NT2/D1 (cell line): ENCODE data around the gene ARHGAP24.

Experiments used
- DNase-seq: peaks from one replicate; pipeline ENCODE4 v3.0.0-alpha.2; 2011; ENCODE audit warnings: low read depth, low spot score
- H3K27me3 ChIP-seq: 2 replicates; pipeline ENCODE4 v1.6.0; 2011; ENCODE audit warnings: mild to moderate bottlenecking; ENCODE audit not compliant: insufficient read length, insufficient read depth
- H3K36me3 ChIP-seq: 2 replicates; pipeline ENCODE4 v1.6.1; 2011; ENCODE audit warnings: mild to moderate bottlenecking, low read length, mixed read lengths; ENCODE audit not compliant: insufficient read depth, insufficient read length
- H3K4me1 ChIP-seq: 2 replicates; pipeline ENCODE4 v1.5.1; 2011; ENCODE audit not compliant: insufficient read depth, insufficient read length
- H3K4me3 ChIP-seq: 2 replicates; pipeline ENCODE4 v1.5.1; 2011; ENCODE audit warnings: low read depth; ENCODE audit not compliant: insufficient read length
- H3K9ac ChIP-seq: 2 replicates; pipeline ENCODE4 v1.6.0; 2011; ENCODE audit warnings: low read depth; ENCODE audit not compliant: insufficient read length
- H3K9me3 ChIP-seq: 2 replicates; pipeline ENCODE4 v1.5.1; 2011; ENCODE audit warnings: mild to moderate bottlenecking, low read length; ENCODE audit not compliant: insufficient read depth
- SUZ12 ChIP-seq: IDR thresholded peaks from 2 replicates; pipeline ENCODE4 v1.6.1; 2011; ENCODE audit not compliant: insufficient read length, insufficient read depth; ENCODE audit errors: extremely low read depth
- YY1 ChIP-seq: IDR thresholded peaks from 2 replicates; pipeline ENCODE4 v1.6.1; 2011; ENCODE audit not compliant: insufficient read length, insufficient read depth
- ZNF274 ChIP-seq: IDR thresholded peaks from 2 replicates; pipeline ENCODE4 v1.6.1; 2011; ENCODE audit warnings: mild to moderate bottlenecking, low read depth, low read length

ARHGAP24 gene

DNA sequence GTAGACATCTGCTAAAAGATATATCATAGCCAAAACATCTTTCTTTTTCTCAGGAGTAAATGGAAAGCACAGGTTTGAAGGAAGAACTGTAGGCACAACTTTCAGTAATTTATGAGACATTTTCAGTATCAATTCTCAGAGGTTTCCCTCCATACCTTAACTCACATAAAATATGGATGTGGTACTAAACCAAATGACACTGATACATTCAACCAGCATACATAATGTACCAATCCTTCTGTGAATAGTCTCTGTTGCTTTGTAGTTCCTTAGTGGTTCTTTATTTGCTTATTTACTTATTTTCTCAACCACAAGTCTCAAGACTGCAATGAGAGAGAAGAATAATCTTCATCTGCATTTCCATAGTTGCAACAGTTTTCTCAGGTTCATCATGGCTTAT lies 96.1 kb downstream of the ARHGAP24 start:
- H3K36me3 ChIP-seq: no peaks in the 10 kb centered on the region
- no peaks in the 10 kb centered on the region for H3K27me3 ChIP-seq
- no peak for TF ChIP-seq YY1
- no peak for TF ChIP-seq SUZ12
- no peak for TF ChIP-seq ZNF274
- no peaks in the 10 kb centered on the region for H3K9me3 ChIP-seq
- no peaks in the 10 kb centered on the region for H3K4me1 ChIP-seq
- H3K9ac ChIP-seq: no peak overlapping the region
- no peak overlapping the region for H3K4me3 ChIP-seq
- DNase-seq: no peak

DNA sequence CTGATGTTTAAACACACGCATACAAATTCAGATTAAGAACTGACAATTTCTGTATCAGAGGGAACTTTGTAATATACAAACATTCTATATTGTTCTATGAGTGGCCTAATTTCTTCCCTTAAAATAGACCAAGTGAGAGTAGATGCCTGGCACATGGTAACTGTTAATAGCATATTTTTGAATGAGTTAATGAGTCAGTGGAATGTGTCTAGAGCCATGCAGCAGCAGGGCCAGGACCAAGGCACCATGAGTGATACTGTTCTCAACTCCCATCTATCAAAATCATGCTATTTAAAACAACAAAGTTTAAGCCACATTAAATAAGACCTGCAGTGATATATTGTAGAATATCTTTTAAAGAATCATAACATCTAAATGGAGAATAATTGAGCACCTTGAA lies 98.3 kb downstream of the ARHGAP24 start:
- no peak for DNase-seq
- no peaks in the 10 kb centered on the region for H3K36me3 ChIP-seq
- H3K9me3 ChIP-seq: no peaks in the 10 kb centered on the region
- no peak overlapping the region for H3K4me3 ChIP-seq
- no peaks in the 10 kb centered on the region for H3K4me1 ChIP-seq
- H3K27me3 ChIP-seq: no peaks in the 10 kb centered on the region
- no peak for TF ChIP-seq ZNF274
- no peak for TF ChIP-seq SUZ12
- no peak for TF ChIP-seq YY1
- H3K9ac ChIP-seq: no peak overlapping the region

DNA sequence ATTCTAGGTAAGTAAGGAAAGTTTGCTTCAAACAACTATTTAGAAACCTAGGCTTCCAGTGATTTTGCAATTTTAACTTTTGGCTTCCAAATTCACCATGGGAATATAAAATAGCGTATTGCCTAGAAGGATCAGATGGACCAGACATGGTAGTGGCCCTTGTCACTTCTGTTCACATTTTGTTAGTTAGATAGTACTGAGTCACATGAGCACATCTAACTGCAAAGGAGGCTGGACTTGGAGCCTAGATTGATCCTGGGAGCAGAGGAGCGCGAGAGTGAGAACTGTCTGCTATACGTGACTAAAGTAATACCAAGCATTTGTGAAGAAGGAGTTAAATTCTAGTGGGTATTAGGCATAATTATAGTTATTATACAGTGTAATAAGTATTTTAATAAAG lies 102.4 kb downstream of the ARHGAP24 start:
- Histone ChIP-seq H3K4me3 (no peak overlapping the region), H3K4me1 (no peaks in the 10 kb centered on the region), H3K9me3 (no peaks in the 10 kb centered on the region), H3K36me3 (no peaks in the 10 kb centered on the region), H3K9ac (no peak overlapping the region), H3K27me3 (no peaks in the 10 kb centered on the region)
- no peak for DNase-seq
- no peak for TF ChIP-seq ZNF274
- no peak for TF ChIP-seq SUZ12
- TF ChIP-seq YY1: no peak

DNA sequence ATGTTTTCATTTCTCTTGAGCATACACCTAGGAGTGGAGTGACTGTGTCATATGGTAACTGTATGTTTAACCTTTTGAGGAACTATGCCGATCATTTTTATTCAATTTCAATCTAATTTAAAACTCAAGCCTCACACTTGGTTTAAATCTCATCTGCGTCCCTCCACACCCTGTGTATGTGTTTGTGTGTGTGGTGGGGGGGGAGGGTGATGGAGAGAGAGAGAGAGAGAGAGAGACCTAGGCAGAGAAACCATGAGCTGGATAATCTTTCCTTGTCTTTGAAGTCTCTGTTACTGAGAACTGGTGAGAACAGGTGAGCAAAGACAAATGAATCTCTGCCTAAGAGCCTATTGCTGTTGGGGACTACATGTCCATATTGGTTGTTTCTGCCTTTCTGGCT lies 105.0 kb downstream of the ARHGAP24 start:
- TF ChIP-seq SUZ12 (no peak), ZNF274 (no peak), YY1 (no peak)
- H3K36me3 ChIP-seq: no peaks in the 10 kb centered on the region
- no peak for DNase-seq
- H3K4me3 ChIP-seq: no peak overlapping the region
- no peaks in the 10 kb centered on the region for H3K27me3 ChIP-seq
- no peaks in the 10 kb centered on the region for H3K9me3 ChIP-seq
- H3K9ac ChIP-seq: no peak overlapping the region
- no peaks in the 10 kb centered on the region for H3K4me1 ChIP-seq

DNA sequence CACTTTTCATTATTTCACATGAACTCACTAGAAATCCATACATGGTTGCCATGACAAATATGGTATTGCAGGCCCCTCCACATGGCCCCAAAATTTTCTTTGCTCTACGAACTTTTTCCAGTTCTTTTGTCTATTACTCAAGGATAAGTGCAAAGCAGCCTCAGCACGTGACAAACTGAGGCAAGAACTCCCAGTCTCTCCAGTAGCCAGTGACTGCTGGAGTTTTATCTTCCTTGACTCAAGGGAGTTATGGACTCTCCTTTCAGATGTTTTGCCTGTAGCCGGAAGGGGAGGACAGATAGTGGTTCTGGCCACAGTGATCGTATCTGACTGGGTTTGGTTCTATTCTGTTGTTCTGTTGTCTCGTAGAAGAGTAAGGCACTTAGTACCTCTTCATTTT lies 105.5 kb downstream of the ARHGAP24 start:
- TF ChIP-seq SUZ12: no peak
- no peak for TF ChIP-seq YY1
- TF ChIP-seq ZNF274: no peak
- H3K36me3 ChIP-seq: no peaks in the 10 kb centered on the region

DNA sequence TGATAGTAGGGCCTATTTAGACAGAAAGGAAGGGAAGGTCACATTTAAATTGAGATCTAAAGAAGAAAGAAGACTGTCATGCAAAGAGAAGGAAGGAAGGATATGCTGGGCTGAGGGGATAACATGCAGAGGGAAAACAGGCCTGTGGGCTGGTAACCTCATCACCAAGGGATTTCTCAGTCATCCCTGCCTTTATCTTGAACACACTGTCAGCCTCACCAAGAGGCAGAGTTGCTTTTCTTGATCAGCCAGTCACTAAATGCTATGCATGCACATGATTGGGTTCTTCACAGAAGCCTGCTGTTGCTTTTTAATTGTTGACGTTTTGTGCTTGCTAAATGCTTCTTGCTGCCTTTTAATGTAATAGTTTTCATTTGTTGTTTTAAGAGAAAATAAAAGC lies 113.0 kb downstream of the ARHGAP24 start:
- no peak for DNase-seq

More for the DNA sequence above, 105.5 kb downstream of the ARHGAP24 start:
- no peak for DNase-seq
- Histone ChIP-seq H3K27me3 (no peaks in the 10 kb centered on the region), H3K4me1 (no peaks in the 10 kb centered on the region), H3K9me3 (no peaks in the 10 kb centered on the region), H3K4me3 (no peak overlapping the region), H3K9ac (no peak overlapping the region)

DNA sequence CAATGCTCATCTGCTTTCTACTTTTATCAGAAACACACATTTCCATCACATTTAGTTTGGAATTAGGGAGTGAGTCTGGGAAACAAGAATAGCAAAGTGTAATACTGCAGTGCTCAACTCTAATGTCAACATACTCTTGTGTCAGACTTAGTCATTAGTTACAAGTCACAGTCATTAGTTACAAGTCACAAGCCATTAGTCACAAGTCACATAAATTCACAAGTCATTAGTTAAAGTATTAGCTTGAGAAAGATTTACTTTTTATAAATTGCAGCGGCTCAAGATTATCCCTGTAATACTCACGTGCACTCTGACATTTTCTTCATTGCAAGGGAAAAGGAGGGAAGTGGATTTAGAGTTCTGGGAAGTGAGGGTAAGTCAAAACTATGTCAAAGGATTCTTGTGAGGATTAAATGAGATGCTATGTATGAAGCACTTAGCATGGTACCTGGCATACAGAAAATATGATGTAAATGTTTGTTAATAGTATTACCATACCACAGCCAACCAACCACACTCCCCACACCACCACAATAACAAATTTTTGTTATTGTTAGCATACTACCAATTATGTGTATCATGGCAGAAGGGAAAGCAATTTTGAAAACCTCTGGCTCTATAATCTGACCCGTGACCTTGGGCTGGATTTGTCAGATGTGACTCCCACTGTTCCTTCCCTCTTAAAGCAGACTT lies 116.6 kb downstream of the ARHGAP24 start:
- DNase-seq: no peak
- no peaks in the 10 kb centered on the region for H3K36me3 ChIP-seq
- no peaks in the 10 kb centered on the region for H3K27me3 ChIP-seq
- H3K9ac ChIP-seq: no peak overlapping the region
- H3K9me3 ChIP-seq: no peaks in the 10 kb centered on the region
- no peak for TF ChIP-seq SUZ12
- no peak for TF ChIP-seq ZNF274
- no peak for TF ChIP-seq YY1
- no peak overlapping the region for H3K4me3 ChIP-seq
- H3K4me1 ChIP-seq: no peaks in the 10 kb centered on the region

More for the DNA sequence above, 113.0 kb downstream of the ARHGAP24 start:
- TF ChIP-seq SUZ12 (no peak), ZNF274 (no peak), YY1 (no peak)
- no peak overlapping the region for H3K9ac ChIP-seq
- H3K4me1 ChIP-seq: no peaks in the 10 kb centered on the region
- no peaks in the 10 kb centered on the region for H3K36me3 ChIP-seq
- no peaks in the 10 kb centered on the region for H3K9me3 ChIP-seq
- no peaks in the 10 kb centered on the region for H3K27me3 ChIP-seq
- H3K4me3 ChIP-seq: no peak overlapping the region

DNA sequence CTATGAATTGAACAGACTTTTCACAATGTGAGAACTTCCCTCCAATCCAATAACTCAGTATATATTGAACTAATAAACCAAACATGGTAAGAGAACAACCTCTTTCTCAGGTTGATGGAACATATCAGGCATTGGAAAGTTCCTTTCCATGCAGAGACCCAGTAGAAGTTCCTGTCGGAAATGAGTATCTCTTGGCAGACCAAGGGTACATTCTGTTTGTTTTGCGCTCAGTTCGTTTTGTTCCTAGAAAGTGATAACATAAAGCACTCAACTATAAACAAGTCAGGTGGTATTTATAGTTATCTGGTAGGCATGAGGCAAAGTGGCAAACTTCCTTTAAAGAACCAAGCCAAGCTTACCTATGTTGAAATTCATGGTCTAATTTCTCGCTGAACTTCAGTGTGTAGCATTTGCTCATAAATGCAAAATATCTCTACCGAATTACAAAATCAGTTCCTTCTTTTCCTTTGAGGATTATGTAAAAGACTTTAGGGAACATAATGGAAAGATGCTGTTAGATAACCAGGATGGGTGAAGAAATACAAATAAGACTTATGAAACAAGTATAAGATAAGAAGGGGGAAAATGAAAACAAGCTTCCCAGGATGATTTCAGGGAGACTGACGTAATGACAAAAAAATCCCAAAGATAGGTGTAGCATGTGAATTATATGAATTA lies 120.3 kb downstream of the ARHGAP24 start:
- no peaks in the 10 kb centered on the region for H3K9me3 ChIP-seq
- TF ChIP-seq ZNF274: no peak
- TF ChIP-seq YY1: no peak
- TF ChIP-seq SUZ12: no peak
- H3K4me1 ChIP-seq: no peaks in the 10 kb centered on the region
- no peaks in the 10 kb centered on the region for H3K36me3 ChIP-seq
- no peak overlapping the region for H3K9ac ChIP-seq
- H3K27me3 ChIP-seq: no peaks in the 10 kb centered on the region
- DNase-seq: no peak
- H3K4me3 ChIP-seq: no peak overlapping the region
